ENCODE measurements around the gene MUC5AC.

DNA sequence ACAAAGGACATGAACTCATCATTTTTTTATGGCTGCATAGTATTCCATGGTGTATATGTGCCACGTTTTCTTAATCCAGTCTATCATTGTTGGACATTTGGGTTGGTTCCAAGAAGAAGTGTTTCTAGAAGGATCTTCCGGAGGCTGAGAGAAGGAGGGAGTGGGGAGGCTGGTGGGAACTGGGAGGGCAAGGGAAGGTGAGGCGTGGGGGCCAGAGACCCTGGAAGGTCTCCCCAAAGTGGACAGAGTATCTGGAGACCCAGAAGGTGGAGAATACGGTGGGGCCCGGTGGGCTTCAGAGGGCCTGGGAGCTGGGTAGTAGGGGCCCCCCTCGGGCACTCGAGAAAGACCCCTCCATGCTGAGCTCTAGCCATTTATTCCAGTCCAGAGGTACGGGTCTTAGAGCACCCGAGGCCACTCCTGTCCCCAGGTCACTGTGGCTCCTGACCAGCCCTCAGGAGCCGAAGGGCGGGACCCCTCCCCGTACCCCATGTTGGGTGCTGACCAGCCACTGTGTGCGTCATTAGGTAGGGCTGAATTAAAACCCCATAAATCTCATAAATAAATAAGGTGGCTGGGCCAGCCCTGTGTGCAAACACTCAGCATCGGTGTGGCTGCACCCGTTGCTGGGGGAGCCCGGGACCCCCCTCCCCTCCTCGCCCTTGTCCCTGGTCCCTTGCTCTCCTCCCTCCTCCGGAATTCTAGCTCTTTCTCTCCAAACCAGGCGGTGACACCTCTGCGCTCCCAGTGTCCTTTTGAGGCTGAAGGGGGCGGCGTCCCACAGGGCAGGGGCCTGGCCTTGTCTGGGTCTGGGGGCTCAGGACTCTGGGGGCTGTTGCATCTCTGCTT lies 38.8 kb upstream of the MUC5AC start:
- TF ChIP-seq CTCF (IDR thresholded peaks at IDR 0.05; ENCODE audit: low read depth, low read length) (no peak), EZH2phosphoT487 (IDR thresholded peaks at IDR 0.05; ENCODE audit: low read depth) (no peak)
